ENCODE results near the gene SDK1.

SDK1 gene

GRCh38 chr7:3408814-3409595 is 108.0 kb downstream of the SDK1 start:
- DNase-seq (ENCODE audit: low read depth in 3 of 3), result no peak

GRCh38 chr7:3412871-3413270 is 111.8 kb downstream of the SDK1 start:
- DNase-seq (ENCODE audit: low read depth in 3 of 3), result no peak

GRCh38 chr7:3415861-3416312 is 114.8 kb downstream of the SDK1 start:
- DNase-seq (ENCODE audit: low read depth in 3 of 3), result no peak

- DNase-seq (ENCODE audit: low read depth in 3 of 3), result no peak
Measured at GRCh38 chr7:3416453-3416852, 115.4 kb downstream of the SDK1 start.

GRCh38 chr7:3425087-3425486 is 124.0 kb downstream of the SDK1 start:
- DNase-seq (ENCODE audit: low read depth in 3 of 3), result no peak

GRCh38 chr7:3426064-3426463 is 125.0 kb downstream of the SDK1 start:
- DNase-seq (ENCODE audit: low read depth in 3 of 3), result no peak

- no peak for DNase-seq (ENCODE audit: low read depth in 3 of 3)
Measured at GRCh38 chr7:3427957-3428356, 126.9 kb downstream of the SDK1 start.

- DNase-seq (ENCODE audit: low read depth in 3 of 3), result no peak
Measured at GRCh38 chr7:3429981-3430380, 128.9 kb downstream of the SDK1 start.

- DNase-seq (ENCODE audit: low read depth in 3 of 3), result no peak
Measured at GRCh38 chr7:3430588-3430987, 129.5 kb downstream of the SDK1 start.

GRCh38 chr7:3431306-3431705 is 130.3 kb downstream of the SDK1 start:
- no peak for DNase-seq (ENCODE audit: low read depth in 3 of 3)

GRCh38 chr7:3432911-3433310 is 131.9 kb downstream of the SDK1 start:
- no peak for DNase-seq (ENCODE audit: low read depth in 3 of 3)

- no peak for DNase-seq (ENCODE audit: low read depth in 3 of 3)
Measured at GRCh38 chr7:3434611-3435010, 133.6 kb downstream of the SDK1 start.

GRCh38 chr7:3436112-3436511 is 135.1 kb downstream of the SDK1 start:
- DNase-seq (ENCODE audit: low read depth in 3 of 3), result no peak

GRCh38 chr7:3436746-3437145 is 135.7 kb downstream of the SDK1 start:
- no peak for DNase-seq (ENCODE audit: low read depth in 3 of 3)

- DNase-seq (ENCODE audit: low read depth in 3 of 3), result no peak
Measured at GRCh38 chr7:3437467-3437866, 136.4 kb downstream of the SDK1 start.

GRCh38 chr7:3438352-3438751 is 137.3 kb downstream of the SDK1 start:
- DNase-seq (ENCODE audit: low read depth in 3 of 3), result no peak

- DNase-seq (ENCODE audit: low read depth in 3 of 3), result no peak
Measured at GRCh38 chr7:3439333-3440030, 138.4 kb downstream of the SDK1 start.

- no peak for DNase-seq (ENCODE audit: low read depth in 3 of 3)
Measured at GRCh38 chr7:3440509-3440908, 139.5 kb downstream of the SDK1 start.

GRCh38 chr7:3443716-3444115 is 142.7 kb downstream of the SDK1 start:
- DNase-seq (ENCODE audit: low read depth in 3 of 3), result no peak

GRCh38 chr7:3446786-3447185 is 145.7 kb downstream of the SDK1 start:
- no peak for DNase-seq (ENCODE audit: low read depth in 3 of 3)

GRCh38 chr7:3451701-3452100 is 150.6 kb downstream of the SDK1 start:
- DNase-seq (ENCODE audit: low read depth in 3 of 3), result no peak

- DNase-seq (ENCODE audit: low read depth in 3 of 3), result no peak
Measured at GRCh38 chr7:3453398-3453797, 152.3 kb downstream of the SDK1 start.
